HTR-8/SVneo (cell line): Measurements from ENCODE around the gene GSK3B.
A peak's percentile ranks its signal among the peaks of the same experiment; 100 is the strongest.
"Not testable (repeated sequence)": the region's sequence is repeated elsewhere in the genome, so short reads cannot be mapped to it uniquely, and the experiment has no call there.

ENCODE experiments used
- DNase-seq: peaks from one replicate; pipeline ENCODE4 v3.0.0; 2011; ENCODE audit warnings: low spot score, mixed read lengths; ENCODE audit not compliant: insufficient read length
- FAIRE-seq: peaks from 2 replicates; lab custom pipeline; 2011; peaks lifted over from hg19 to GRCh38; lab: Jason Lieb, UNC

Gene GSK3B

GRCh38 chr3:119894195-119894594 lies 200.1 kb downstream of the GSK3B start:
- FAIRE-seq (no peak), DNase-seq (no peak)

GRCh38 chr3:119893769-119894168 lies 200.5 kb downstream of the GSK3B start:
- FAIRE-seq (no peak), DNase-seq (no peak)

- no peak for FAIRE-seq
- DNase-seq, result peak; percentile 10
Observed at GRCh38 chr3:119891944-119892721, 202.1 kb downstream of the GSK3B start.

- FAIRE-seq, result not testable (repeated sequence)
Observed at GRCh38 chr3:119888681-119889080, 205.6 kb downstream of the GSK3B start.

GRCh38 chr3:119885746-119886530 lies 208.3 kb downstream of the GSK3B start:
- FAIRE-seq (no peak), DNase-seq (no peak)

More at GRCh38 chr3:119888681-119889080, 205.6 kb downstream of the GSK3B start:
- DNase-seq, result not testable (repeated sequence)

- FAIRE-seq (no peak), DNase-seq (no peak)
Observed at GRCh38 chr3:119884161-119884557, 210.1 kb downstream of the GSK3B start.

GRCh38 chr3:119883461-119884160 lies 210.6 kb downstream of the GSK3B start:
- FAIRE-seq (peak; percentile 44), DNase-seq (no peak)

GRCh38 chr3:119880966-119881365 lies 213.3 kb downstream of the GSK3B start:
- no peak for FAIRE-seq

GRCh38 chr3:119873646-119874045 lies 220.6 kb downstream of the GSK3B start:
- DNase-seq, result no peak
- FAIRE-seq, result no peak

More at GRCh38 chr3:119880966-119881365, 213.3 kb downstream of the GSK3B start:
- DNase-seq, result no peak

- DNase-seq (no peak), FAIRE-seq (no peak)
Observed at GRCh38 chr3:119872773-119873172, 221.5 kb downstream of the GSK3B start.

GRCh38 chr3:119871571-119871970 lies 222.7 kb downstream of the GSK3B start:
- FAIRE-seq, result no peak
- no peak for DNase-seq

GRCh38 chr3:119870512-119870911 lies 223.7 kb downstream of the GSK3B start:
- DNase-seq, result no peak
- FAIRE-seq, result no peak

GRCh38 chr3:119864476-119864875 lies 229.8 kb downstream of the GSK3B start:
- peak; percentile 16 for FAIRE-seq

GRCh38 chr3:119862616-119863015 lies 231.6 kb downstream of the GSK3B start:
- no peak for FAIRE-seq

More at GRCh38 chr3:119864476-119864875, 229.8 kb downstream of the GSK3B start:
- no peak for DNase-seq

GRCh38 chr3:119861681-119862080 lies 232.6 kb downstream of the GSK3B start:
- no peak for FAIRE-seq
- DNase-seq, result no peak

More at GRCh38 chr3:119862616-119863015, 231.6 kb downstream of the GSK3B start:
- DNase-seq, result no peak

GRCh38 chr3:119859728-119860127 lies 234.5 kb downstream of the GSK3B start:
- no peak for DNase-seq
- no peak for FAIRE-seq

GRCh38 chr3:119858957-119859356 lies 235.3 kb downstream of the GSK3B start:
- DNase-seq, result no peak
- no peak for FAIRE-seq

GRCh38 chr3:119856695-119857094 lies 237.6 kb downstream of the GSK3B start:
- DNase-seq (no peak), FAIRE-seq (no peak)

GRCh38 chr3:119849126-119849525 lies 245.1 kb downstream of the GSK3B start:
- FAIRE-seq (no peak), DNase-seq (no peak)

GRCh38 chr3:119841808-119842471 lies 252.3 kb downstream of the GSK3B start:
- FAIRE-seq (no peak), DNase-seq (no peak)
